ENCODE measurements around the gene HOXC6.

The HOXC6 gene

GRCh38 chr12:53996240-53997203 lies 31.7 kb upstream of the HOXC6 start:
- Histone ChIP-seq H3K9me3 (peaks cover 5% of the 10 kb centered on the region; the same call in 1 of the 2 replicates), H3K27ac (no peak overlapping the region), H3K4me1 (no peaks in the 10 kb centered on the region), H3K4me3 (no peak overlapping the region), H3K27me3 (peaks cover 100% of the 10 kb centered on the region), H4K20me1 (peaks cover 98% of the 10 kb centered on the region), H3K9ac (no peak overlapping the region), H3K4me2 (peak overlapping the region; percentile 37; the same call in 1 of the 2 replicates), H3K36me3 (no peaks in the 10 kb centered on the region)
- TF ChIP-seq Cebpa-rat (IDR thresholded peaks at IDR 0.05): no peak

DNA sequence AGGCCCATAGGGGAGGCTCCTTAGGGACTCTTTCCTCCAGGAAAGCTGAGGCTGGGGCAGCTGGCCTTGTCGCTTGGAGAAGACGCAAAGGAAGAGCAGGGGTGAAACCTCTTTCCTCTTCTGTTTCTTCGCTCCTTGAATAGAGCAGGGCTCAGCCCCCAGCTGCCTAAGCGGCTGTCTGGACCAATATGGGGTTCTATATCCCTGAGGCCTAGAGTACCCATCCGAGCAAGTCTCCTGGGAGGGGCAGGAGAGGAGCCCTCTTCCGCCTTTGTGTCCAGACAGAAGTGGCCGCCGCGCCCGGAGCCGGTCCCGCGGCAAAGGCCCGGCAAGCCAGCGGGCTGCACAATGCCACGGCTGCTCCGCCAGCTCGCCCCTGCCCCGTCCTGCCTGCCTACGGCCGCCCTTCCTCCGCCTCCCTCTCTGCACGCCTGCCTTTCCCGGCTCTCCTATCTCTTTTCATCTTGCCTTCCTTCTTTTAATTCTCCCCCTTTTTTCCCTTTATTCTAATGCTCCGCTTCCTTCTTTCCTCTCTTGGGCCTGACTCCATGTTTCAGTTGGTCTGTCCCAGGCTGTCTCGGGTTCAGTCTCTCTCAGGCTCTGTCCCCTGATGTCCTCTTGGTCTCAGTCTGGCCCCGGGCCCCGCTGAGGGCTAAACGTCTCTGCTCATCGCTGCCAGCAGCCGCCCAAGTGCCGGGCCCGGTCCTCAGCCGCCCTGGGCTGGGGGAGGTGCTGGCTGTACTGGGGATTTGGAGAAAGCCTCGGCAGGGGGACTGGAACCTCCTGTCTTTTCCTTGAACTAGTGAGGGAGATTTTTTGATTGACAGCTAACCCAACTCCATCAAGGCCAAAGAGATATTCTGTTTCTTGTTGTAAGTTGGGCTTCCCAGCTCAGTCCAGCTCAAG lies 30.8 kb upstream of the HOXC6 start:
- no peak for TF ChIP-seq Cebpa-rat (IDR thresholded peaks at IDR 0.05)
- no peak overlapping the region for H3K27ac ChIP-seq
- H4K20me1 ChIP-seq: peaks cover 98% of the 10 kb centered on the region
- no peaks in the 10 kb centered on the region for H3K4me1 ChIP-seq
- H3K9ac ChIP-seq: no peak overlapping the region
- no peaks in the 10 kb centered on the region for H3K36me3 ChIP-seq
- H3K4me3 ChIP-seq: no peak overlapping the region
- H3K9me3 ChIP-seq: peaks cover 5% of the 10 kb centered on the region; the same call in 1 of the 2 replicates
- H3K27me3 ChIP-seq: peaks cover 100% of the 10 kb centered on the region
- H3K4me2 ChIP-seq: no peak overlapping the region

DNA sequence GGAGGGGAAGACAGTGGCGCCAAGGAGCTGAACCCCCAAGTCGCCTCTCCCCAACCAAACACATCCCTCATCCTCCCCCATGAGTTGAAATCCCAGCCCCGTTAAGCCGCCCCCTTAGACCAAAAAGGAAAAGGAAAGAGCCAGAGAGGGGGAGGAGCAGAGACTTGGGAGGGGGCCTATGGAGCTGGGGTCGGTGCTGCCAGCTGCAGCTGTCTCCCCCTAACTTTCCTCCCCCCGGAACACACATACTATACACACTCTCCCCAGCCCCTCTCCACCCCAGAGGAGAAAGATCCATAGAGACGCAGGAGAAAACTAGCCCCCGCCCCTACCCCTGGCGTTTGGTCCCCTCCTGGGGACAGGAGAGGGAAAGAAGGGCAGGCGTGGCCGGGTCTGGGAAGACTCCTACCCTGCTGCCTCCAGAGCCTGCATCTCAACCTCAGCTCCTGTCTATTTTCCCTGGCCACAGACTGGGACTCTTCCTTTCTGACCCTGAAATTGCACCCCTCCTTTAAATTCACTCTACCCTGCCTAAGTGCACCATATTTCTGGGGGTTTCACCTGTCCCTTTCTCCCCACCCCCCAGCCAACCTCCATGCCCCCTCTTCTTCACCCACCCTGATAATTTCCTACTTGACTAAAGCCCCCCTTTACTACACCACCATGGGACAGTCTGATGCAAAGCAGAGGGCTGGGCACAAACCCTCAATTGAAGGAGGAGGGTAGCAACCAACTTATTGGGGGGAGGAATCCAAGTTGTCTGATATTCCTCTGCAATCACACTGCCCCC lies 29.9 kb upstream of the HOXC6 start:
- no peak for TF ChIP-seq Cebpa-rat (IDR thresholded peaks at IDR 0.05)
- H3K27me3 ChIP-seq: peaks cover 100% of the 10 kb centered on the region
- no peak overlapping the region for H3K9ac ChIP-seq
- no peaks in the 10 kb centered on the region for H3K36me3 ChIP-seq
- peaks cover 5% of the 10 kb centered on the region; the same call in 1 of the 2 replicates for H3K9me3 ChIP-seq
- no peak overlapping the region for H3K4me3 ChIP-seq
- H3K4me2 ChIP-seq: no peak overlapping the region
- peaks cover 97% of the 10 kb centered on the region for H4K20me1 ChIP-seq
- H3K4me1 ChIP-seq: no peaks in the 10 kb centered on the region
- no peak overlapping the region for H3K27ac ChIP-seq

DNA sequence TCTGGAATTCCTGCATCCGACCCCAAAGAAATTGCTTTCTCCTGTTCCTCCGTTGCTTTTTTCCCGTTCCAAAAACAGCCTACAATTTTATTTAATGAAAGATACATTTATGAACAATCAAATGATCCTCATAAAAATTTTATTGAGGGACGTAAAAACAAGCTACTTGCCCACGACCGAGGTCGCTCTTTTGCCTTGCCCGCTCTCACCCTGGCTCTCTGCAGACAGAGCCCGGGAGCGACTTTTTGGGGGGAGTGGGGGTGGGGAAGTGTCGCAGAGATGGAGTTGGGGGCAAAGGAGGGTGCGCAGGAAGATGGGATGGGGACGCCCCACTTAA lies 29.4 kb upstream of the HOXC6 start:
- no peak overlapping the region for H3K27ac ChIP-seq
- no peak for TF ChIP-seq Cebpa-rat (IDR thresholded peaks at IDR 0.05)
- H3K36me3 ChIP-seq: no peaks in the 10 kb centered on the region
- peaks cover 100% of the 10 kb centered on the region for H3K27me3 ChIP-seq
- H3K4me1 ChIP-seq: no peaks in the 10 kb centered on the region
- H3K9me3 ChIP-seq: peaks cover 5% of the 10 kb centered on the region; the same call in 1 of the 2 replicates
- H3K9ac ChIP-seq: no peak overlapping the region
- H3K4me3 ChIP-seq: no peak overlapping the region
- no peak overlapping the region for H3K4me2 ChIP-seq
- peaks cover 96% of the 10 kb centered on the region for H4K20me1 ChIP-seq

GRCh38 chr12:53999559-54000115 lies 28.6 kb upstream of the HOXC6 start:
- Histone ChIP-seq H3K9ac (no peak overlapping the region), H4K20me1 (peaks cover 96% of the 10 kb centered on the region), H3K27me3 (peaks cover 100% of the 10 kb centered on the region), H3K4me3 (no peak overlapping the region), H3K9me3 (peaks cover 5% of the 10 kb centered on the region; the same call in 1 of the 2 replicates), H3K36me3 (no peaks in the 10 kb centered on the region), H3K4me1 (no peaks in the 10 kb centered on the region), H3K27ac (no peak overlapping the region), H3K4me2 (no peak overlapping the region)
- TF ChIP-seq Cebpa-rat (IDR thresholded peaks at IDR 0.05): no peak

DNA sequence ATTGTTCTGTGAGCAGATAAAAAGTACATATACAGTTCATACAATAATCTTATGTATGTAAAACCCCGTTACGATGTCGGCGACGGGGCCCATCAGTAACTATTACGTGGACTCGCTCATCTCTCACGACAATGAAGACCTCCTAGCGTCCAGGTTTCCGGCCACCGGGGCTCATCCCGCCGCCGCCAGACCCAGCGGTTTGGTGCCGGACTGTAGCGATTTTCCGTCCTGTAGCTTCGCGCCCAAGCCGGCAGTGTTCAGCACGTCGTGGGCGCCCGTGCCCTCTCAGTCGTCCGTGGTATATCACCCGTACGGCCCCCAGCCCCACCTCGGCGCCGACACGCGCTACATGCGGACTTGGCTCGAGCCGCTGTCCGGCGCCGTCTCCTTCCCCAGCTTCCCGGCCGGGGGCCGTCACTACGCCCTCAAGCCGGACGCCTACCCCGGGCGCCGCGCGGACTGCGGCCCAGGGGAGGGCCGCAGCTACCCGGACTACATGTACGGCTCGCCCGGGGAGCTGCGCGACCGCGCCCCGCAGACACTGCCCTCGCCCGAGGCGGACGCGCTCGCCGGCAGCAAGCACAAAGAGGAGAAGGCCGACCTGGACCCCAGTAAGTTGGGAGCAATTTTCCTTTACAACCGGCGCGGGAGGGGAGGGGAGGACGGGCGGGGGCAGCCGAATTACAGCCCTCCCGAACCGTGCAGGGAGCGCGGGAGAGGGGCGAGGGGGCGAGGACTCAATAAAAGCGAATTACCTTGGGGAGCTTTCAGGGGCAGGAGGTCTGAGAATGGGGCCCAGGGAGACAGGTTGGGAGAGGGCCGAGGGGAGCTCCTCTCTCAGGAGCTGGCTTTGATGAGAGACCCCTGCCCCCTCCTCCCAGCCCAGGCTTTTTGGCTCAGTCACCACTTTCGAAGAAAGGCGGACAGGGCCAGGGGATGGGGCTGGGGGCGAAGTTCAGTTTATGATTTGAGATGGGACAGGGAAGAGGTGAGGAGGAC lies 27.8 kb upstream of the HOXC6 start, which contains the start of gene HOXC9:
TSS of gene HOXC9 (plus strand) at position 46 of the 999 bp plus-strand sequence. CDS start at position 74, 28 bp downstream.
- no peak for TF ChIP-seq Cebpa-rat (IDR thresholded peaks at IDR 0.05)
- Histone ChIP-seq H3K36me3 (no peaks in the 10 kb centered on the region), H3K4me2 (no peak within 1 kb of the TSS), H3K27me3 (peaks cover 100% of the 10 kb centered on the region), H3K4me1 (no peaks in the 10 kb centered on the region), H3K9ac (no peak within 1 kb of the TSS), H3K9me3 (peaks cover 5% of the 10 kb centered on the region; the same call in 1 of the 2 replicates), H3K4me3 (no peak within 1 kb of the TSS), H4K20me1 (peaks cover 96% of the 10 kb centered on the region), H3K27ac (no peak within 1 kb of the TSS)

DNA sequence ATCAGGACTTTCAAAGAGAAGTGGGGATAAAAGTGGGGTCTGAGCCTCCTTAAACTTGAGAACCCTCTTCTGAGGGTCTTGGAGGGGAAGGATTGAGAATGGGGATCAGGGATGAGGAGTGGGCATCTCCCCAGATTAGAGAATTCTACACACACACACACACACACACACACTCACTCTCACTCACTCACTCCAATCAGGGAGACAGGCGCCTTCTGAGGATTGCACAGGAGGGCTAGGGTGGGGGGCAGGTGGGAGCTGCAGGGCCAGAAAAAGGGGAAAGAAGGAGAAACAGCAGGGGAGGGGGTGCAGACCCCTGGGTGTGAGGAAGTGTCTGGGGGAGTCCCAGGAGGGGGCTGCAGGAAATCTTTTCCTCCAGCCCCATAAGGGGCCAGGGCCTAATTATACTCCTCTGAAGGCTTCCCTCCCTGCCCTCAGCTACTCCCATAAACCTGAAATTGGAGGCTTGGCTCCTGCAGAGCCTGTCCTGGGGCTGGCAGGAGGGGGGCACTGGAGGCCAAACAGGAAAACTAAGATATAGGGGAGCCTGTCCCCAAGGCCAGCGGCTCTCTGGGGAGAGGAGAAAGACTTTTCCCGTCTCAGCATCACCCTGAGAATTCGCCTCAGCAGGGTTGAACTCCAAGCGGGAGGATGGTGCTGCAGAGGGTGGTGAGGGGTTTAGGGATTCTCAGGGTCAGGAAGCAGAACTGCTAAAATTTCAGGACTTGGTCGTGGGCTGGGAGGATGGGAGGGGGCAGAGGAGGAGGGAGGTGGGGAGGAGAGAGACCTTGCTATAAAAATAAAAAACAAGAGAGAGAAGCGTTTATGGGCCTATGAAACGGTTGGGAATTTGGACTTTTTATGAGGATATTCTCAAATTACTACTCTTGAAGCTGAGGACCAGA lies 26.7 kb upstream of the HOXC6 start:
- peaks cover 100% of the 10 kb centered on the region for H3K27me3 ChIP-seq
- H3K4me1 ChIP-seq: peaks cover 4% of the 10 kb centered on the region; the same call in 1 of the 2 replicates
- no peak overlapping the region for H3K4me2 ChIP-seq
- no peaks in the 10 kb centered on the region for H3K36me3 ChIP-seq
- H3K27ac ChIP-seq: no peak overlapping the region
- H3K9me3 ChIP-seq: peaks cover 5% of the 10 kb centered on the region; the same call in 1 of the 2 replicates
- no peak for TF ChIP-seq Cebpa-rat (IDR thresholded peaks at IDR 0.05)
- H4K20me1 ChIP-seq: peaks cover 96% of the 10 kb centered on the region
- H3K9ac ChIP-seq: no peak overlapping the region
- no peak overlapping the region for H3K4me3 ChIP-seq
